Measurements from ENCODE around the gene NCOA3. TPM values are rescaled to one million over a fixed set of nuclear protein-coding genes. Genes with fewer than 3 reads are reported as not detected.

Gene NCOA3
- total and polyA plus RNA-seq, 8 donors = 34.5 to 41.5 (median 38.2) TPM

DNA sequence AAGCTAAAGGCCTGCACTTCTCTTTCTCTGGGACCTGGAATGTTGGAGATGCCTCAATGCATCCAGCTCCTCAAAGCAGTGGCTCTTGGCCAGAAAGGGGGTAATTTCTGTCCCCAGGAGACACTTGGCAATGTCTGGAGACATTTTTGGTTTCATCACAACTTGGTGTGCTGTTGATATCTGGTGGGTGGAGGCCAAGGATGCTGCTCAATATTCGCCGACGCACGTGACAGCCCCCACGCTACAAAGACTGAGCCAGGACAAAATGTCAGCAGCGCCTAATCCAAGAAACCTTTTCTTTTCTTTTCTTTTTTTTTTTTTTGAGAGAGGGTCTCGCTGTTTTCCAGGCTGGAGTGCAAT lies 203.8 kb downstream of the NCOA3 start:
- no peak for DNase-seq
- peaks cover 0 to 4% of the 10 kb centered on the region in 2 donors for H3K27me3 ChIP-seq
- no peaks in the 10 kb centered on the region for H3K9me3 ChIP-seq
- no peak overlapping the region for H3K4me3 ChIP-seq
- no peak for ATAC-seq
- H3K36me3 ChIP-seq = no peaks in the 10 kb centered on the region
- no peak overlapping the region for H3K27ac ChIP-seq
- peaks cover 0 to 5% of the 10 kb centered on the region in 2 donors for H3K4me1 ChIP-seq
- TF ChIP-seq, protein P1, sequence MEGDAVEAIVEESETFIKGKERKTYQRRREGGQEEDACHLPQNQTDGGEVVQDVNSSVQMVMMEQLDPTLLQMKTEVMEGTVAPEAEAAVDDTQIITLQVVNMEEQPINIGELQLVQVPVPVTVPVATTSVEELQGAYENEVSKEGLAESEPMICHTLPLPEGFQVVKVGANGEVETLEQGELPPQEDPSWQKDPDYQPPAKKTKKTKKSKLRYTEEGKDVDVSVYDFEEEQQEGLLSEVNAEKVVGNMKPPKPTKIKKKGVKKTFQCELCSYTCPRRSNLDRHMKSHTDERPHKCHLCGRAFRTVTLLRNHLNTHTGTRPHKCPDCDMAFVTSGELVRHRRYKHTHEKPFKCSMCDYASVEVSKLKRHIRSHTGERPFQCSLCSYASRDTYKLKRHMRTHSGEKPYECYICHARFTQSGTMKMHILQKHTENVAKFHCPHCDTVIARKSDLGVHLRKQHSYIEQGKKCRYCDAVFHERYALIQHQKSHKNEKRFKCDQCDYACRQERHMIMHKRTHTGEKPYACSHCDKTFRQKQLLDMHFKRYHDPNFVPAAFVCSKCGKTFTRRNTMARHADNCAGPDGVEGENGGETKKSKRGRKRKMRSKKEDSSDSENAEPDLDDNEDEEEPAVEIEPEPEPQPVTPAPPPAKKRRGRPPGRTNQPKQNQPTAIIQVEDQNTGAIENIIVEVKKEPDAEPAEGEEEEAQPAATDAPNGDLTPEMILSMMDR (IDR thresholded peaks at IDR 0.05) = no peak
- intact Hi-C loops (cut with DNase I) = no loop called here

DNA sequence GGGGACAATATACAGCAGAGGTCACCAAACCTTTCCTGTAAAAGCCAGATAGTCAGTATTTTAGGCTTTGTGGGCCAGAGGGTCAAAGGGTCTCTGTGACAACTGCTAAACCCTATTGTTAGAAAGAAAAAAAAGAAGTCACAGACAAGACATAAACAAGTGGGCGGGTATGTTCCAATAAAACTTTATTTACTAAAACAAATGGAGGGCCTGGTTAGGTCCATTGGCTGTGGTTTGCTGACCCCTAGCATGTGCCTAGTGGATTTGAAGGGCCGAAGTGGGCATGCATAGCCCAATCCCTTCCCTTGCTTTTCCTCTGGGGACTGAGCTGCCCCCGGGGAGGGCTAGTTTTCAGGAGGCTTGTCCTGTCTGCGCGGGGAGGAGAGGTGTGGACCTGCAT lies 204.7 kb downstream of the NCOA3 start:
- TF ChIP-seq, protein P1 (IDR thresholded peaks at IDR 0.05) = no peak
- Histone ChIP-seq H3K4me1 (peaks cover 0 to 5% of the 10 kb centered on the region in 2 donors), H3K9me3 (no peaks in the 10 kb centered on the region), H3K27me3 (peaks cover 0 to 12% of the 10 kb centered on the region in 2 donors), H3K36me3 (no peaks in the 10 kb centered on the region), H3K4me3 (no peak overlapping the region), H3K27ac (no peak overlapping the region)
- ATAC-seq (no peak), DNase-seq (no peak)
- intact Hi-C loops (cut with DNase I) = no loop called here

Other genes with a start within 250 kb of the NCOA3 start
- 10 to 100 TPM; 38.9 to 39.8 TPM for gene ZMYND8, start 145.2 kb upstream of the NCOA3 start, total RNA-seq
- 10 to 100 TPM; 39.2 to 50.8 (median 44.5) TPM for gene ZMYND8, start 145.2 kb upstream of the NCOA3 start, polyA plus RNA-seq (ENCODE audit: insufficient read length in 6 of 6)